Activated CD8-positive, alpha-beta memory T cell treated with anti-CD3 and anti-CD28 coated beads for 1 hour (primary cell): ENCODE measurements around the gene TCF4.

ENCODE experiments used
- DNase-seq, 2 donors: peaks; one replicate each; pipeline ENCODE4 v3.0.0-alpha.2; 2020; ENCODE audit warnings: low read depth in 1 of 2; ENCODE audit errors: extremely low read depth in 1 of 2

The TCF4 gene

DNA sequence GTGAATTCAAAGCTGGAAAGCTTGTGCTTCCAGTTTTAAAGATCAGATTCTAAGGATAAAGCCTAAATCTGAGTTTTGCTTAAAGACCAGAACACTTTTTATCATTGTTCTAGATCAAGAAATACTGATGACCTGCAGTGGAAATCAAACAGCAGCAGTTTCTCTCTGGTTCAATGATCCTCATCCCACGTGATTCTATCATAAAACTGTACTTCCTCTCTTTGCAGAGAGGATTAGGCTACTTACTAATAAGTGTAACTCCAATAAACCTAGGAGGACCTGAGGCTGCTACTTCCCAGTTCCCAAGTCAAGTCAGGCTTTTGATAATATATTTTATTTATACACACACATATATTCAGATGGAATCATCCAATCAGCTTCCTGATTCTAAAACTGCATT, 81.9 kb downstream of the TCF4 start:
- DNase-seq, result no peak

DNA sequence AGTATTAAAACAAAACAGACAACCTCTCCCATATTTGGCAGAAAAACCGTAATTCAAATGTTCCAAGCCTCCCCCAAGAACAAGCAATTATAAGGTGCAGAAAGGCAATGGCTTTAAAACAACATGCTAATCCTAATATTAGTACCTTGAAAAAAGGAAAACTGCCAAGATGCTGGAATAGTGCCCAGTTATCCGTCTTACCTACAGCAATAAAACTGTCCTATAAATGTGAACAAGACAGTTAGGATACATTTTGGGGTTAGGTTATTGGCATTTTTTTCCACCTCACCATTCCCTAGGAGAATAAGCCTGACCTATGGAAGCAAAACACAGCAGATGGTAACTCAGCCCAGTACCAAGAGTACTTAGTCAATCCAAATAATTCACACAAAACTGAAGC, 83.2 kb downstream of the TCF4 start:
- no peak for DNase-seq

DNA sequence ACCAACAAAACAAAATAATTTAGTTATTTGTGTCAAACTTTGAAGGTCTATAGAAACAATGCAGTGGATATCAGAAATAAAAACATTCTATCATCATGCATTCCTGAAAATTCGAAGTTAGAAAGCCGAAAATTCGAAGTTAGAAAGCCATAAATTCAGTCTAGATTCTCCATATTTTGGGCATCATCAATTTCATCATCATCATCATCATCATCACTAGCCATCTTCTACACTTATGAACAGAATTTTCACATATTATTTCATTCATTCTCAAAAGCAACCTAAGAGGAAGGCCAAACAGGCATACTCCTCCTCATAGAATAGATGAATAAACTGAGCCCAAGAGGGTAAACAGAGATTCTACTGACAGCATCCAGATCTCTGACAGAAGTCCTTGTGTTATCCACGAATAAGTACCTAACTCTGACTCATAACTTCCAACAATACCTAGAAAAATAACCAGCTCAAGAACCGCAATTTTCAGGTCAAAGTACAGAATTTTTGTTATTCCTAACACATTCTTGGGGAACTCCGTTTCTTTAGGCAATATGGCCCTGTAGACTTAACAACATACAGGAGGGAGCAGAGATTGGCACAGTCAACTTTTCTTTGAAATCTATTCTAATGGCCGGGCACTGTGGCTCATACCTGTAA, 84.7 kb downstream of the TCF4 start:
- DNase-seq, result no peak

DNA sequence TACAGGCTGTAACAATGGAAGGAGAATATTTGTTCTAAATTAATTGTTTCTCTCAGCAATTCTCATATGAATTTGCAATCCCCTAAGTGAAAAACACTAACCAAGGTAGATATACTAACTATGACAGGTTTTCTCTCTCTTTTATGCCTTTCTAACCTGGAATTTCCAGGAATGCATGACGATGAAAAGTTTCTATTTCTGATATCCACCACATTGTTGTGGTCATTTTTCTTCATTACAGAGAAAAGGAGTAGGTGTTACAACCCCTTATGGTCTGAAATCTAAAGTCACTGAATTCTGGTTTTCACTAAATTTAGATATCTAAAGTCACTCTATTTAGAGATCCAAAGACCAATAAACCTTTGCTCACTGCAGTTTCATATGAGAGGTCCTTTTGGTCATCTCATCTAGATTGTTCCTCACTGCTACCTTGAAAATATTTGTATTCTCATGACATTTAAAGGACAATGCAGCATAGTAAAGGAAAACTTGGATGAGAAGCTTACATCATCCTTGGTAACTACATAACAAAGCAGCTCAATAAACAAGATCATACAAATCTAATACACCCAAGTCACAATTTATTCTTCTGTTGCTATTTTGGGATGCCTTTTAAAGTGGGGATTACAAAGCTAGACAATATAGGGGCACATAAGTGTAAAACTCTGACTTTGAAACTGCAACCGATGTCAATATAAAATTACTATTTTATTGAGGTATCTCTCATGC, 85.8 kb downstream of the TCF4 start:
- no peak for DNase-seq

DNA sequence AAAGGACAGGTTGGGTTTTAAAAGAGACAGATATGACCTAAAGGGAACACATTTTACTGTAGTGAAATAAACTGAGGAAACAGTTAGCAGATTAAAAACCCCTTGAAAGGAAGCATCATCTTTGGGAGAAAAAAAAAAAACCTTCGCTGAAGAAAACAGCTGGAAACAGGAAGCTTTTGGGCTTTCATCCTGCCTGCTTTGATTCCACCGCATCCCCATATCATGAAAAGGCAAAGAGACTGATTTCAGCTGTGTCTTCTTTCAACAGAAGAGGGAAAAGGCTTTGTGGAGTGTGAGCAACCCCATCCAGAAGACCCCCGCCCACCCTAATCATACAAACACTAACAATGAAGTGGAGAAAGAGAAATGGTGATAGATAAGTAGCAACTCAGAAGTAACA, 86.4 kb downstream of the TCF4 start:
- DNase-seq, result no peak

DNA sequence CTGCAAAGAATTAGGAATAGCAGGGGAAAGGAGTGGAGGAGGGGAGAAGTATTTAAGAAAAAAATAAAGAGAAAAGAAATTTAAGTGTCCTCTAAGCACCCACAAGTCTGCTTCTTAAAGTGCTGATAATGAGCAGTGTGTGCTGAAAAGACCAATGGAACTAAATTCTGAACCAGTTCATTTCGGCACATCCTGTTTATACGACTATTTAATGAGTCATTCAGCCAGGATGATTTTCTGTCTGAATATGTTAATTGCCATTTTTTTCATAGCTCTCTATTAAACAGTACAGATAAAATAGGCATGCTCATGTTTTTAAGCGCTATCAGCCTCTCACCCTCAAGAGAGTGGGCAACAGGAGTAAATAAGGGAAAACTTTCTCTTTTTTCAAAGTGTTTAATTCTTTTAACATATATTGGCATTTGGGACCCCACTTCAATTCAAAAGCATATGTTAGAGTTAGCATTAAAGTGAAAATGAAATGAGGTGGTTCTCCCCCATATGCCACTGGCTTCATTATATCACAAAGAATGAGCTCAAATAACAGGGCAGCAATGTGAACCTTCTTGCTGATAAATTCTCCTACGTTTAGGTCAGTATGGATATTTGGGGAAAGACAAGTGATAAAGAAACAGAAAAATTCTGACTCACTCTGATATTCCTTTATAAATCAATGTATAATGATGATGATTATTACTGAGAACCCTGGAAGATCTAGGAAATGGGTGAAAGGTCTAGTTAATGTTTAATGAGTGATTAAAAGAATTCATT, 87.5 kb downstream of the TCF4 start:
- DNase-seq, result no peak

DNA sequence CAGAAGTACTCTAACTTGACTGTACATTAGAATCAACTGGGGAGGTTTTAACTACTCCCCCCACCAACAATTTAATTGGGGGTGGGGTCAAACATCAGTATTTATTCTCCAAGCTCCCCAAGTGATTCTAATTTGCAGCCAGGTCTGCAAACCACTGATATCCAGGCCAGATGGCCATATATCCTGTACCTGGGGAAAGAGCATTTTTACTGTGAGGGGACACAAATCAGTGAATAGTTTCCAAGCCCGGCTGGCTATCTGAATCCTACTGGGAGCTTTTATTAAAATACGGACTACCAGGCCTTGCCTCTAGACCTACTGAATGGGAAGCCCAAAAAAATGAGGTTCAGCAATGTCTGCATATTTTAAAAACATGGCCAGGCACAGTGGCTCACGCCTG, 88.5 kb downstream of the TCF4 start:
- DNase-seq, result no peak

DNA sequence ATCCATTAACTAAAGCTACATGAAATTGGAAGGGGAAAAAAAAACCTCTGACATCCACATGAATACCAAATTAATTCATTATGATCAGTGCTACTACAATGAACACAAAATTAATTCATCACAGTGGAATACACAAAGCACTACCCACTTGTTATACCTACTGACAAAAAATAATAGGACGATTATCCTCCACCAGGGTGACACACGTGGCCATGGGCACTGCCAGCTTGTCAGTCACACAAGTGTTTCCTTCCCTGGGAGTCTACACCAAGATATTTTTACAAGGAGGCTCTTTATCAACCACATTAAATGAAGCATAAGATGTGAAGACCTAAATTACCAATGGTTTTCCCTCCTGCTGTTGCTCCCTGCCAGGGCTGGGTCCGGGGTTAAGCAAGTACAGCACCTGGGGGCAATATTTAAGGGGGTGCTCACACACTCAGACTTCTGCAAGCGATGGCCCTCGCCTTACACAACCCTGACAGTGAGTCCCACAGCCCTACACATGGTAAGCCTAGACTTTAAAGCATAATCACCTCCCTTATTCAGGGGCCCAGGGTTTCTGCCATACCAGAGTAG, 90.1 kb downstream of the TCF4 start:
- DNase-seq, result no peak

DNA sequence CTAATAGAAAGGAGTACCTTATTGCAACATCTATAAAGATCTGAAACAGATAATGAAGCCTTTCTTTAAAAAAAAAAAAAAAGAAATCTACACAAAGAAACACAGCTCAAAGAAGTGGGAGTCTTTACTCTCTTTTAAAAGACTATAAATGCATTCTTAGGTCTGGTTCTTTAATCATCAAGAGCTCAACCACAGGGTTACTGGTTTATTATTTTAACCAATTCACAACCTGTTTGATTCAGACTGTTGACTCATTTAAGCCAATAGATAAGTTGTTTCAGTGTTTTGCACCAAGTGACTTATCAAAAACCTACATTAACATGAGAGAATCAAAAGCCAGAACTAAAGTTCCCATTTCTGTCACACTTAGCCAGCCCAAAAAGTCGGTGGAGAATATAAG, 93.1 kb downstream of the TCF4 start:
- no peak for DNase-seq

DNA sequence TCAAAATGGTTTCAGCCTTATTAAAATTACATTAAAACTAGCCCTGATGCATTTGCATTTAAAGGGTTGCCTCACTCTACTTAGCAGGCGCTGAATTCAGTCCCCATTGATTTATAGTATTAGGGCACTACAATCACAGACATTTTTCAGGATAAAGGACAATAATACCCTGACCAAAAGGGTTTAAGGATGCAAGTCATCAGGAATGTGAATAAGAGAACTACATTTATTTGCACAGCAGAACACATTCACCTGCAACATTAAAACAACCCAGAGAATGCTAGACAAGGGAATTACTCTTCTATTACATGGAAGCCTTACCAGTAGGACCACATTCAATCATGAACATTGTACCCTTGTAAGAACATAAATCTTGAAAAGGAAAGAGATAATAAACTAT, 93.6 kb downstream of the TCF4 start:
- DNase-seq, result no peak

DNA sequence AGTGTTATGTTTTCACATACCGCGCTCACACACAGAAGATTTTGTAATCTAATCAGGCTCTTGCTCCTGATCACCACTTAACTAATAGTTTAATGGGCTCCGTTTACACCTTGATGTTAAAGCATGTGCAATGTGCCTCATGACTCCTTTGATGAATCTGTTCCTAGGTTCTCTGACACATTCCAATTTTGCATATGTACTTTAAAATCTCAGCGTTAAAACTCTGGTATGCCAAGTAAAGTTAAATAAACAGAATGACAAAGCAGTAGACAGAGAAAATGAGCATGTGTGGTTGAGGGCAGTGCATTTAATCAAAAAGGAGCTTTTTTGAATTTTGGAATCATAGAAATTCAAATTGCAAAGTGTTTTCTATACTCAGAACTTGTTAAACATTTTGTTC, 96.4 kb downstream of the TCF4 start:
- no peak for DNase-seq

DNA sequence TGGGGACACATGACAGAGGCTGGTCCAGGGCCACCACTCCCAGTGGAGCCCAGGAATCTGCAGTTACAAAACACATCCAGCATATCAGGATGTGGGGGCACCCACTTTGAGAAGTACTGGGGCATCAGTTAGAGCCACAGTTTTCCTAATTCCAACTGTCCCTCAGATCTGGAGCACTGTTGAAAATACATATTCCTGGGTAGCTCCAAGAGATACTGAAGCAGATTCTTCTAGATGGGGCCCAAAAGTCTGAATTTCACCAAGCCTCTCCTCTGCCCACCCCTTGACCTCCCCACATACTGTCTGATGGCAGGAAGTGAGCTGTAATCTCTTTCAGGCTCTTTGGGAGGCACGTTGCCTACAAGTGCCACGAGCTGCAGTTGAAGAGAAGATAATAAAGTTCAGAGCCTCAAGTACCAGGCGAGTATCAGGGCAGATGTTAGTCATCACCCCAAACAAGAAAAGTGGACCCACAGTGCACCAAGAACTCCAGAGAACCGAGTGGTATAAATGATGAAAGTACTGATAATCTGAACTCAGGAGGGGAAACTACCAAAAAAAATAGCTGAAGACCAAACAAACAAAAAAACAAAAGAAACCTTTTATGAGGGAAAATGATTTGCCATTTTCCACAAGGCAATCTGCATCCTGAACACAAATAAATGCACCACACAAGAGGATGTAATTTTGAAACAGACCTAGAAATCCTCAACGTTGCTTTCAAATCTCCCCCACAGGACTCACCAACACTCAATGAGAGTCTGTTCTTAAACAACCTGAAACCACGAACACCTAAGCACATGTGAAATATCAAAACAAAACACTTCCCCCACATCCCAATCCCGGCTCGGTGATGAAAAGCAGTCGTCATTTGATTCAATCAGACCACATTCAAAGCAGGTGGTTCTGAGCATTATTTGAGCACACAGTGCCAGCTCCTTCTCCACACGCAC, 98.7 kb downstream of the TCF4 start:
- no peak for DNase-seq

DNA sequence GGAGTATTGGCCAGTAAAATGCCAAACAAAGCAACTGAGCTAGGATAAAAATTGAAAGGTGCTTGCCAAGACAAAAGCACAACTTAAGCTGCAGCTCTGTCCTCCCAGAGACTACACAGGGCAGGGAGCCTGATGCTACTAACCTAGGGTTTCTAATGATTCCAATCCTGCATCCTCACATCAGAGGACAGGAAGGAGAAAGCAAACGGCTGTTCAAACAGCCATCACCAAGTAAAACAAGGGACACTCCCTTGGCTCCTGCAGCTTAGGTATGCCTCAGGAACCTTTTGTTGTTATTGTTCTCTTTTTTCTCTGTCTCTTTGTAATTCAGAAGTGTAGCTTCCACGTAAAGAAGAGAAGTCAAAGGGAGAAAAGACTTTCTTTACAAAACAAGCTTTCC, 99.5 kb downstream of the TCF4 start:
- DNase-seq, result no peak

DNA sequence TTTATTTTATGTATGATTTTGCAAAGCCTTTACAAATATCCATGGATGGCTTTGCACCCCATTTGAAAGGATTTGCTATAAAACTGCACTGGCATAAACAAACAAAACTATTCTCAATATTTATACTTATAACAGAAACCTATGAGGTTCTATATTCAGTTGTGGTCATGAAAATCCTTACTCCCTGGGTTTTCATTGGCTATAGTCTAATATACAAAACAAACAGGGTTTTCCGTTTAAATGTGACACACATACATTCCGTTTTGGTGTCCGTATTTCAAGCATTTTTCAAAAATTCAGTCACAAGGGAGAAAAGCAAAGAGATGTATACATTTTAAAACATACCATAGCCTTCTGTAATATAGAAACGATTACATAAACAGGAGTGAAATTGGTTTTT, 100.0 kb downstream of the TCF4 start:
- no peak for DNase-seq

DNA sequence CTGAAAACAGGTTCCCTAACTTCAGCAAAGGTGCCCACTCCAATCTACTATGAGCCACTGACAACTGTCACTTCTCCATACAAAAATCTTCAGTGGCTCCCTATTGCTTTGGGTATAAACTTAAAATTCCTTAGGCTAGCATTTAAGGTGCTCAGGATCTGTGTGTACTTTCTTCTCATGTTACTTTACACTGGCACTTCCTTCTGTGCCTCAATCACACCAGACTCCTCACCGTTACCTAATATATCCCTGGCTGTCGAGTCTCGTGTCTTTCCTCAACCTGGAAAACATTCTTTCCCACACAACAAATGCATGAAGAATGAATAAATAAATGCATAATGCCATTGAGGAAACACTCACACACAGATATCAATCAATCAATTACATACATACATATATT, 101.1 kb downstream of the TCF4 start:
- DNase-seq, result no peak

DNA sequence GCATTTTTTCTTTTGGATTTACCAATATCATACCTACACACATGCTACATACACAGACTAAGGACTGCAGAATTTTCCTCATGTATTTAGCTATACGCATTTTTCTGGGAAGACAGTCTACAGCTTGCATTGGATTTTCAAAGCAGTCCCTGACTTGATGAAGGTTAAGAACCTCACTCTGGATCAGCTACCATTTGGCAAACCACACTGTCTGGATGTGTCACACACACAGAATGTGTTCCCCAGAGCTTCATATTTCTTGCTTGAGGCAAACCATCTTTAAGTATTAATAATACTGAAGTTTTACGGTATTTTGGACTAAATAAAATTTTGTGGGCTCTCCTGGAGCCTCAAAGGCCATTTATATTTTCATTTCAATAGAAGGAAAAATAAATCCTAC, 102.3 kb downstream of the TCF4 start:
- no peak for DNase-seq

DNA sequence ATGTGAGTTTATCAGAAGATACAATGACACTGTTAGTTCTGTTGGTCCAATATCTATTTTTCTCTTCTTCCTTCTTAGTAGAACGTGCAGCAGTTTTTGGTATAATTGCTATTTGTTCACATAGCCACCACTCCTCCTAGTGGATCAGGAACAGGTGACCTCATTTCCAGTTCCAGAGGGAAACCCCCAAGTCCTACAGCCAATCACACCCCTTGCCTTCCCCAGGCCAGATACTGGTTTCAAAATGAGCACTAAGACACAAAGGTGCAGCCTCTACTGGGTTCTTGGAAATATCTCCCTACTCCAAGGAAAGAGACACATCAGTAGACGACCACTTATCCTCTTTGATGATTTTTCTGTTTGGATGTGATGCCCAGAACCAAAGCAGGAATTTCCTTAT, 103.2 kb downstream of the TCF4 start:
- DNase-seq, result no peak

DNA sequence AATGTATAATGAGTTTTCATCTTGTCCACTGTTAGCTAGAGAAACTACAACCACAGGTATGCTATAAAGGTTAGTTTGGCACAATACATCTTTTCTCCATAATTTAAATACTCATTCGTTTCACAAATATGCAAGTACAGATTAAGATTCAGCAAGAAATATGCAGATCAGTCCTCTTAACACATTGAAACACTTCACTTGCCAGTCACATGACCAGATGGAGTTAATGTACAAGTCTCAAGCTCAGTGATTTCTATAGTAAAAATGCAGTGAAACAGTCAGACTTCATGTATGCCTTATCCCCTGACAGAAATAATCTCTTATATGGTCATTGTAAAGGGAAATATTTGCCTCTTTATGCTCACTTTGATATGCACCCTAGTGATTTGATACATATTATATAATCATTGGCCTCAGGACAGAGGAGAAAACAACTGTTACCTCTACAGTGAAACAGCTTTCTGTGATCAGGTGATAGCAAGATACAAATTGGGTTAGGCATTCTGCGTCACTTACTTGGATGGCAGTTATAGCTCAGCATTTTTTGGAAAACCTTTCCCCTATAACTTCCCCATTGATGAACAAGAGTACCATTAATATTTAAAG, 104.6 kb downstream of the TCF4 start:
- DNase-seq, result no peak

DNA sequence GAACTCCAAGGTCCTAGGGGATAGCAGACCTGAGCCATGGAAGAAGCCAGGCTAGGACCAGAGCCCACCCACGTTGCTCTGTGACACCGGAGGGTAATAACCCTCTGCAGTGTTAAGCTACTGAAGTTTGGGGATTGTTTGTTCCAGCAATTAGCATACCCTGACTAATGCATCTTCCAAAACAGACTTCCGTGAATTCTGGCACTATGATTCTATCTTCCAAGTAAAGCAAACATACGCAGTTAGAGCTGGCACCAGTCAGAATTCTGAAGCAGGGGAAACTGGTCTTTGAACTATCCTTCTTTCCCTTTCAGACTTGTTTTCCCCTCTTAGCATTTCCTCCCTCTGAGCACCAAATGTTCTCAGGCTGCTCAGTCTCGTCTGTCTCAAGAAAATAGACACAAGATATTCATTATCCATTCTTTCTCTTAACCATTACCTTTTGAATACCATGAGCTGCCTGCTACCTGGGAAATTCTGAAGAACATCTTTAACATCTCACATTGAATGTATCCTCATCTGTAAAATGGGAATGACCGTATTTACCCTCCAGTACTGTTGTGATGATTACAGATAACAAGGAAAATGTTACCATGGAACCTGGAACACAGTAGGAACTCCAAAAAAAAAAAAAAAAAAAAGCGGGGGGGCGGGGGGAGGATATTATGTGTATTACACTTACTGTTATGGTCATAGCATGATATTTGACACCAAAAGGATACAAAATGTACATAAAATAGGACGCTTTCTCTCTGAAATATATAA, 108.2 kb downstream of the TCF4 start:
- no peak for DNase-seq
